Transverse colon (tissue), 4 donors: Measurements from ENCODE around the gene KIFC1. TPM values are rescaled to one million over a fixed set of nuclear protein-coding genes. Genes with fewer than 3 reads are reported as not detected.

Experiments
- DNase-seq: peaks from one replicate; pipeline ENCODE4 v3.0.0-alpha.2; 2019
- H3K27ac ChIP-seq, 4 donors: fragments of 200-600 bp; sonication (generic); 2 replicates each; pipeline ENCODE4 v1.5.1; 2016 to 2018; ENCODE audit warnings: inconsistent platforms in 4 of 4
- H3K27me3 ChIP-seq: fragments of 200-600 bp; sonication (generic); 2 replicates; pipeline ENCODE4 v1.5.1; 2017; ENCODE audit warnings: inconsistent platforms
- H3K36me3 ChIP-seq, 4 donors: fragments of 200-600 bp; sonication (generic); 2 replicates each; pipeline ENCODE4 v1.5.1; 2017 to 2019; ENCODE audit warnings: inconsistent platforms in 4 of 4
- H3K4me1 ChIP-seq, 4 donors: fragments of 200-600 bp; sonication (generic); 2 replicates each; pipeline ENCODE4 v1.5.1; 2017 to 2020; ENCODE audit warnings: inconsistent platforms in 4 of 4
- H3K4me3 ChIP-seq, 4 donors: fragments of 200-600 bp; sonication (generic); 1 replicate in 1 of 4; 2 replicates in 3 of 4; pipeline versions ENCODE4 v1.5.1 to v1.6.1; 2017 to 2019; ENCODE audit warnings: inconsistent platforms in 4 of 4
- H3K9me3 ChIP-seq, 2 donors: fragments of 200-600 bp; sonication (generic); 2 replicates each; pipeline ENCODE4 v1.5.1; 2017 to 2019; ENCODE audit warnings: inconsistent platforms in 2 of 2
- CTCF ChIP-seq, 5 experiments: fragments of 200-600 bp in 3 of 5; fragments of 450-650 bp in 2 of 5; sonication (generic) in 3 of 5; IDR thresholded peaks; 1 replicate in 2 of 5; 2 replicates in 3 of 5; pipeline ENCODE4 v1.5.1; 2016 to 2017; ENCODE audit warnings: antibody characterized with exemption in 5 of 5, inconsistent platforms in 3 of 5, mild to moderate bottlenecking in 2 of 5, moderate library complexity in 1 of 5
- EP300 ChIP-seq: sonication (generic); formaldehyde crosslinking; IDR thresholded peaks from one replicate; pipeline ENCODE4 v1.6.1; 2017; ENCODE audit warnings: antibody characterized with exemption, low read depth
- POLR2A ChIP-seq: fragments of 450-650 bp; IDR thresholded peaks from one replicate; pipeline ENCODE4 v1.6.1; 2016; ENCODE audit warnings: antibody characterized with exemption, mild to moderate bottlenecking, moderate library complexity
- POLR2AphosphoS5 ChIP-seq, 3 donors: sonication (generic); formaldehyde crosslinking; IDR thresholded peaks; one replicate each; pipeline ENCODE4 v1.6.1; 2016; ENCODE audit warnings: antibody characterized with exemption in 3 of 3
- WGBS, 2 donors: methylation state at CpG; one replicate each; pipeline ENCODE4 v1.1.5; 2018; ENCODE audit warnings: low coverage in 1 of 2; 5-methylcytosine and 5-hydroxymethylcytosine counted together
- in situ Hi-C, 4 donors: fragments of 200-750 bp; cut with MboI; loops; one replicate each; pipeline versions ENCODE4 v1.15.0 to v1.15.1; 2017; ENCODE audit warnings: low sequenced_read_pairs in 3 of 4, low pct_ligation_motif_present in 1 of 4, low pct_unique_long_range_greater_than_20kb in 1 of 4
- intact Hi-C: fragments of 100-400 bp; cut with DNase I; formaldehyde crosslinking; loops from one replicate; pipeline ENCODE4 v1.15.1; 2023; ENCODE audit warnings: low total_unique reads
- total RNA-seq, 4 donors: library from RNA; depleted of rRNA; stranded (reverse); fragments of >200 nt; gene quantifications; one replicate each; pipeline ENCODE4 v1.1.0, GENCODE V29; 2016

KIFC1 gene
- total RNA-seq, 4 donors from 2014 or later, result 2.6 to 51.5 (median 5.8) TPM

- Histone ChIP-seq H3K27me3 (no peaks in the 10 kb centered on the region), H3K36me3 (no peaks in the 10 kb centered on the region), H3K27ac (no peak overlapping the region), H3K4me1 (peaks cover 0 to 9% (median 4%) of the 10 kb centered on the region in 4 donors), H3K4me3 (no peak overlapping the region), H3K9me3 (no peaks in the 10 kb centered on the region)
- 92 to 97% methylated on average over 5 to 17 of the region's 17 CpGs for WGBS, 2 donors
- DNase-seq, result no peak
- intact Hi-C loops, result no loop called here
- TF ChIP-seq POLR2AphosphoS5 (IDR thresholded peaks at IDR 0.05), result no peak
- in situ Hi-C loops, result loop anchor here in 1 of 4 donors (25.0 kb wide), 1 partner anchor 443 kb away; the partner anchor contains the start of genes BRD2 and HLA-DMA
Measured at GRCh38 chr6:33404884-33405283, 13.3 kb downstream of the KIFC1 start.

- no peaks in the 10 kb centered on the region for H3K9me3 ChIP-seq
- H3K36me3 ChIP-seq, result no peaks in the 10 kb centered on the region
- no peaks in the 10 kb centered on the region for H3K27me3 ChIP-seq
- H3K4me1 ChIP-seq, result peaks cover 0 to 9% (median 4%) of the 10 kb centered on the region in 4 donors
- no peak overlapping the region for H3K27ac ChIP-seq
- TF ChIP-seq POLR2AphosphoS5 (IDR thresholded peaks at IDR 0.05) (no peak), CTCF (IDR thresholded peaks at IDR 0.05) (no peak), EP300 (no peak), POLR2A (no peak)
- in situ Hi-C loops (loop anchor here in 1 of 4 donors (25.0 kb wide), 1 partner anchor 443 kb away; the partner anchor contains the start of genes BRD2 and HLA-DMA), intact Hi-C loops (no loop called here)
- H3K4me3 ChIP-seq, result no peak overlapping the region
- DNase-seq, result no peak
- WGBS, 2 donors, result 86 to 100% methylated on average over 4 to 15 of the region's 15 CpGs
Measured at GRCh38 chr6:33405386-33405940, 13.8 kb downstream of the KIFC1 start.

GRCh38 chr6:33406126-33406525 lies 14.5 kb downstream of the KIFC1 start:
- in situ Hi-C loops (loop anchor here in 1 of 4 donors (25.0 kb wide), 1 partner anchor 444 kb away; the partner anchor contains the start of genes BRD2 and HLA-DMA), intact Hi-C loops (no loop called here)
- Histone ChIP-seq H3K27ac (no peak overlapping the region), H3K9me3 (no peaks in the 10 kb centered on the region), H3K36me3 (no peaks in the 10 kb centered on the region), H3K4me1 (peaks cover 0 to 9% (median 4%) of the 10 kb centered on the region in 4 donors), H3K27me3 (no peaks in the 10 kb centered on the region), H3K4me3 (no peak overlapping the region)
- DNase-seq, result no peak
- WGBS, 2 donors, result 93 to 96% methylated on average over 6 to 17 of the region's 17 CpGs
- TF ChIP-seq POLR2AphosphoS5 (IDR thresholded peaks at IDR 0.05), result no peak
- TF ChIP-seq EP300, result no peak
- no peak for TF ChIP-seq CTCF (IDR thresholded peaks at IDR 0.05)
- no peak for TF ChIP-seq POLR2A

- Histone ChIP-seq H3K9me3 (no peaks in the 10 kb centered on the region), H3K36me3 (no peaks in the 10 kb centered on the region), H3K27ac (no peak overlapping the region), H3K4me1 (peaks cover 7 to 19% (median 14%) of the 10 kb centered on the region in 4 donors), H3K4me3 (no peak overlapping the region), H3K27me3 (no peaks in the 10 kb centered on the region)
- in situ Hi-C loops (loop anchor here in 1 of 4 donors (25.0 kb wide), 1 partner anchor 445 kb away; the partner anchor contains the start of genes BRD2 and HLA-DMA), intact Hi-C loops (no loop called here)
- no peak for TF ChIP-seq POLR2A
- TF ChIP-seq POLR2AphosphoS5 (IDR thresholded peaks at IDR 0.05), result no peak
- peak in 2 of 5 experiments; percentile 17 to 20 for TF ChIP-seq CTCF (IDR thresholded peaks at IDR 0.05)
- 79 to 84% methylated on average over 4 to 5 of the region's 5 CpGs for WGBS, 2 donors
- no peak for DNase-seq
Measured at GRCh38 chr6:33407132-33407718, 15.6 kb downstream of the KIFC1 start.
